ACHN (cell line): ENCODE measurements around the gene KPNA2.
"Not testable (repeated sequence)": the region's sequence is repeated elsewhere in the genome, so short reads cannot be mapped to it uniquely, and the experiment has no call there.

Experiments
- DNase-seq: peaks from one replicate; pipeline ENCODE4 v3.0.0-alpha.2; 2015
- in situ Hi-C: cut with HindIII; loops from 2 replicates; pipeline ENCODE4 v1.10.0; 2017; ENCODE audit warnings: low sequenced_read_pairs, low pct_ligation_motif_present, low pct_unique_long_range_greater_than_20kb

KPNA2 gene

DNA sequence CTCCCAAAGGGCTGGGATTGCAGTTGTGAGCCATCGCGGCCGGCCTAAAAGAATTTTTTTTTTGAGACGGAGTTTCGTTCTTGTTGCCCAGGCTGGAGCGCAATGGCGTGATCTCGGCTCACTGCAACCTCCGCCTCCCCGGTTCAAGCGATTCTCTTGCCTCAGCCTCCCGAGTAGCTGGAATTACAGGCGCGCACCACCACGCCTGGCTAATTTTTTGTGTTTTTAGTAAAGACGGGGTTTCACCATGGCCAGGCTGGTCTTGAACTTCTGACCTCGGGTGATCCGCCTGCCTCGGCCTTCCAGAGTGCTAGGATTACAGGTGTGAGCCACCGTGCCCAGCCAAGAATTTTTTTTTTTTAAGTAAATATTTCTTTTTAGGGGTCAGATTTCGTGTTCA is 17.0 kb upstream of the KPNA2 start:
- in situ Hi-C loops, DNase-seq: not testable (repeated sequence)

DNA sequence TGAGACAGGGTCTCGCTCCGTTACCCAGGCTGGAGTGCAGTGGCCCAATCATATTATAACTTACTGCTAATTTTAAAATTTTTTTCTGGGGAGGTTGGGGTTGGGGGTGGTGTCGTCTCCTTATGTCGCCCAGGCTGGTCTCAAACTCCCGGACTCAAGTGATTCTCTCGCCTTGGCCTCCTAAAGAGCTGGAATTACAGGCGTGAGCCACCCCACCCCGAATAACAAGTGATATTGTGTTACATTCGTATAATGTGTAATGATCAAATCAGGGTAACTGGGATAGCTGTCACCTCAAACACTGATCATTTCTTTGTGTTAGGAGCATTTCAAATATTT is 16.2 kb upstream of the KPNA2 start:
- DNase-seq = no peak
- in situ Hi-C loops = no loop called here

DNA sequence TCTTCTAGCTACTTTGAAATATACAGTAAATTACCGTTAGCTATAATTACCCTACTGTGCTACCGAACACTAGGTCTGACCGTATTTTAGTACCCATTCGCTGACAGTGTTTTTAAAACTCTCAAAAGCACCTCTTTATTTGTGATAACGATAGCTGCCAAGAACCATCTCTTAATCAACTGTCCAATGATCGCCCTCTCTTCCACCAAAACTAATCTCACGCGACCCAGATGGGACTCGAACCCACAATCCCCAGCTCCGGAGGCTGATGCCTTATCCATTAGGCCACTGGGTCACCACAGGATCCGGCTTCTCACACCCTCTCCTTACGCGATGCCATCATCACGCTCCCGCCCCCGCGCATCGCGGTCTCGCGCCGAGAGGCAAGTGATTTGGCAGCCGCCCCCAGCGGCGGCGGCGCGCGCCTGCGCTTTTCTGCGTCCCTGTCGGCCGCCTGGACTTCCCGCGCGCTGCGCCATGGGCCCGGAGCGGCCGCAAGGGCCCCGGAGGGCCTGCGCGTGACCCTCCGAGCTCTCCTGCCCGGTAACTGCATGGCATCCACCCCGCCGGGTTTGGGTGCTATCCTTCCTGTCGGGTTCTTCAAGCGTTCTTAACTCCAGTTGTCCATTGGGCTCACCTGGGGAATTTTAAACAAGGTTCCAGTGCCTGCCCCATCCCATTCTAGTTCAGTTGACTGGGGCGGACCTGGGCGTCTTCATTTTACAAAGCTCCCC is 15.7 kb upstream of the KPNA2 start:
- in situ Hi-C loops = no loop called here
- peak; percentile 96 for DNase-seq

DNA sequence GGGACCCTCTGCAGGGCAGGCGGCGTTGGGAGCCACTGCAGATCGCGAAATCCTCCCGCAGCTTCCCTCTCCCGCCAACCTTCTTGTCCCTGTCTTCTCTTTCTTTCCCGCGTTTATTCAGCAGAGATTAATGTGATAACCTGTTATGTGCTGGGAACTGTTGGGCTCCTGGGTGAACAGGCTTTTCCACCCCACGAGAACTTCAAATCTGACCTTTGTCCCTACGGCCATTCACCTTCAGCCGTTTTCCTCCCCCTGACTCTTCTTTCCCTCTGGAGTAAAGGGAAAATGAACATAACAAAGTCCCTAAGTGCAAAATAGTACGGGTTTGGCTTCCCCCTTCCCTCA is 15.2 kb upstream of the KPNA2 start:
- in situ Hi-C loops = no loop called here
- no peak for DNase-seq

DNA sequence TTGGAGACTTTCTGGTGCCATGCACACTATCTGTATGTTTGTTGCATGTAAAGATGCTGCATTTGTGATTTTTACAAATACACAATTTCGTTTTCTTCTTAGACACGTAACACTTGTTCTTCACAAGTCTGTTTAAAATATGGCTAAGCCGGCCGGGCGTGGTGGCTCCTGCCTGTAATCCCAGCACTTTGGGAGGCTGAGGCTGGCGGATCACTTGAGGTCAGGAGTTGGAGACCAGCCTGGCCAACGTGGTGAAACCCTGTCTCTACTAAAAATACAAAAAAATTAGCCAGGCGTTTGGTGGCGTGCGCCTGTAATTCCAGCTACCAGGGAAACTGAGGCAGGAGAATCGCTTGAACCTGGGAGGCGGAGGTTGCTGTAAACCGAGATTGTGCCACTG is 14.7 kb upstream of the KPNA2 start:
- in situ Hi-C loops = not testable (repeated sequence)

DNA sequence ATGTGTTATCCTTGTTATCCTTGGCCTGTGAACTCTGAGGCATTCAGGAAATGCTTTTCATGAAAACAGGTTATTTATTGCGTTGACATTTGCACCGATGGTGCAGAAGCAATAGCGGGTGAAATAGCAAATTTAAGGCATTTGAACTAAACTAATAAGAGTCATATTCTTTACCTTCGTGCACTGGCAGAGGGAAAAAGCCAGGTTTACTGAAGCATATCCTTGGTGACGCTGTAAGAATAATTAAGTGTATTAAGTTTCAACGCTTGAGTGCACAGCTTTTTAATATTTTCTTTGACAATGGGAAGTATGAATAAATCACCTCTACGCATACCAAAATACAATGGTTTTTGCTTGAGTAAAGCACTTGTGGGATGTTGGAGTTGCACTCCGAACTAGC is 13.6 kb upstream of the KPNA2 start:
- no peak for DNase-seq
- in situ Hi-C loops = no loop called here

More for the DNA sequence above, 14.7 kb upstream of the KPNA2 start:
- DNase-seq = not testable (repeated sequence)

DNA sequence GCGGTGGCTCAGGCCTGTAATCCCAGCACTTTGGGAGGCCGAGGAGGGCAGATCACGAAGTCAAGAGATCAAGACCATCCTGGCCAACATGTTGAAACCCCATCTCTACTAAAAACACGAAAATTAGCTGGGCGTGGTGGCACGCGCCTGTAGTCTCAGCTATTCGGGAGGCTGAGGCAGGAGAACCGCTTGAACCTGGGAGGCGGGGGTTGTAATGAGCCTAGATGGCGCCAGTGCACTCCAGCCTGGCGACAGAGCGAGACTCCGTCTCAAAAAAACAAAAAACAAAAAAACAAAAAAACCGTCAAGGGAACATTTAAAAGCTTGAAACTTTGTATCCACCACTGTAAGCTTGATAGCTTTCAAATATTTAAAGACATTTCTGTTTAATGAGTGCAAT is 13.0 kb upstream of the KPNA2 start:
- in situ Hi-C loops, DNase-seq: not testable (repeated sequence)

DNA sequence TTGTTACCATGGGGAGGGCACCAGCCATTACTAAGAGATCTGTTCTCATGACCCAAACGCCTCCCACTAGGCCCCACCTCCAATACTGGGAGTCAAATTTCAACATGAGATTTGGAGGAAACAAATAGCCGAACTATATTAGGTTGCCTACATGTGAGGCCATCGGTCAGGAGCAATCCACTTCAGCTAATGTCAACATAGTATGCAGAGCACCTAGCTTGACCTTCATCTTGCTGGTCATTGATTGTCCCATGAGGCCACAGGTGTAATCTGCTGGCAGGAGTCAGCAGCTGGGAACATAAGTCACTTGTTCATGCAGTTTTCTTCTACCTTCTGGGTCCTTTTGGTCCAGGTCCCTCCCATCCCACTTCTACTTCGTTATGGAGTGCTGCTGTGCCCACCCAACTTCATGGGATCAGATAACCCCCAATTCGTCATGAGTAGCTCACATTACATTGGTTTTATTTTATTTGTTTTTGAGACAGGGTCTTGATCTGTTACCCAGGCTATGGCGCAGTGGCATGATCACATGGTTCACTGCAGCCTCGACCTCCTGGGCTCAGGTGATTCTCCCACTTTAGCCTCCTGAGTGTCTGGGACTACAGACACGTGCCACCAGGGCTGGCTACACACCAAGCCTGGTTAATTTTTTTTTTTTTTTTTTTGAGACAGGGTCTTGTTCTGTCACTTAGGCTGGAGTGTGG is 5.9 kb upstream of the KPNA2 start:
- in situ Hi-C loops = no loop called here
- no peak for DNase-seq

DNA sequence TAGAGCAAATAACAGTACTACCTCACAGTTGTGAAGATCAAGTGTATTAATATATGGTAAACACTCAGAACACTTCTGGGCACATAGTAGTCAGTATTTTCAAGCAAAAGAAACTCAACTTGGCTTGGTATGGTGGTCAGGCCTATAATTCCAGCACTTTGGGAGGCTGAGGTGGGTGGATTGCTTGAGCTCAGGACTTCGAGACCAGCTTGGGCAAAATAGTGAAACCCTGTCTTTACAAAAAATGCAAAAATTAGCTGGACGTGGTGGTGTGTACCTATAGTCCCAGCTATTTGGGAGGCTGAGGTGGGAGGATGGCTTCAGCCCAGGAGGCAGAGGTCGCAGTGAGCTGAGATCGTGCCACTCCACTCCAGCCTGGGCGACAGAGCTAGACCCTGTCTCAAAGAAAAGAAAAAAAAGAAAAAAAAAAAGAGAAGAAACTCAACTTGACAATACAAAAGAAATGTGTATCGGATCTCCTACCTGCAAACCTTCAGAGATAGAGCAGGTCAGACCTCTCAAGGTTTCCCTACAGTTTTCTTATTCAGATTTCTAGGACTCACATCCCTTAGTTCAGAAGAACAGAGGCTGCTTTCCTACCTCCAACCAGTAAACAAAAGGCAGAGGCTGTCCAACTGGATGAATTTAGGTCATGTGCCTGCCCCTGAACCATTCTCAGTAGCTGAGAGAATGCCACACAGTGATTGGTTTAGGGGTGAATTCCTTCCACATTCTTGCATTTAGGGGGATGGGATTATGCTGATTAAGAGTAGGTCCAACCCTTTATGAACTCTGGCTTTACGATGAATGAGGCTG is 1.7 kb upstream of the KPNA2 start:
- peak; percentile 89 for DNase-seq
- in situ Hi-C loops = no loop called here

DNA sequence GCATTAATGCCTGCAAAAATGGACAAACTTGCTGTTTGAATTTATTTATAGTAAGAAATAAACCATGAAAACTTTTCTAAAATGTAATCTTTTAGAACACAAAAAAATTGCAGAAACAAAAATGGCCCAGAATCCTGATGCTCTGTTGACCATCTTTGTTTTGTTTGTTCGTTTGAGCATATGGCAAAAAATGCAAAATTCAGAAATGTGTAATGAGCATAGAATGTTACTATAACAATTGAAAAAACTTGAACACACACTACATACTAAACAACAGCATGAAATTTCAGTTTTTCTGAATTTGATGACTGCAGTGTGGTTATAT is 1.1 kb upstream of the KPNA2 start:
- in situ Hi-C loops = no loop called here
- no peak for DNase-seq

DNA sequence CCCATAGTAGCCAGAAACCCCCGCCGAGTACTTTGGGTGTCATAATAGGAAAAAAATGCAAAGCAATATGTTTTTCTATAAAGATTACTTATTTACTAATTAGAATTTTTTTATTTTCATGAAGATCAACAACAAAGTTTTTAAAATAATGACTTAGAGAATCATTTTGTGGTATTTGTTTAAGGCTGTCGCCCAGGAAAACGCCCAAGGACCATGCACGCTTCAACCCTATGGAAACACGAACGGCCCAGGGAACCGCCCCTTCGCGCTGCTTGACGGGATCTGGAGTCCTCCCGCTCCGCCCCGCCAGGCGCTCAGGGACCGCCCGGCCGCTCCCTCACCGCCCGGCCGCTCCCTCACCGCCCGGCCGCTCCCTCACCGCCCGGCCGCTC is 408 bp upstream of the KPNA2 start:
- no peak for DNase-seq
- in situ Hi-C loops = no loop called here

DNA sequence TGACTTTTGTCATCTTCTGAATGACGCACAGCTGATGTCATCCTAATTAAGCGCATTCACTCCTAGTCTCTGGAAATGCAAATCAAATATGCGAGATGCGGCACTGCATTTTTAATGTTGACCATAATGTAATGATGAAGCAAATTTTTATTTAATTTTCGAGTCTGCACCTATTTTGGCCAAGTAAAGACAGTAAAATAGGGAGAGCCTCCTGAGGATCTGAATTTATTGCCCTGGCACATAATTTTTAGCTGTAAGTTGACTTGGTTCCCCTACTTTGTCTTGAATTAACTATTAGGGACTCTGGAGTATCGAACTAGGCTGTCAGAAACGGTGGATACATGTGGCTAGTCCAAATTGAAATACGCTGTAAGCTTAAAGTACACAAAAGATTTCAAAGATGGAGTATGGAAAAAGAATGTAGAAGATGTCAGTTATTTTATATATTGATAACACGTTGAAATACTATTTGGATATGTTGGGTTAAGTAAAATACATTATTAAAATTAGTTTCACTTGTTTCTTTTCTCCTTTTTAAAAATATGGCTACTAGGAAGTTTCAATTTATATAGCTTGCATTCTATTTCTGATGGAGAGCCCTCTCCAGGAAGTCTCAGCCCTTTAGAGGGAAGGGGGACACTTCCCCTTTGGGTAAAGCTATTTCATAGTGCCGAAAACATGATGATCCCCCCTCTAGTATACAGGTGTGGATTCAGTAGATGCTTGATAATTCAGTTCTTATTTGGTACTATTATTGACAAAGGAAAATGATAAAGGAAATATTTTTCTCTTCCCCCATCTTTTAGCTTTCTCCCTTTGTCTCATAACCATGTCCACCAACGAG is 991 bp downstream of the KPNA2 start:
- in situ Hi-C loops = no loop called here
- DNase-seq = no peak

DNA sequence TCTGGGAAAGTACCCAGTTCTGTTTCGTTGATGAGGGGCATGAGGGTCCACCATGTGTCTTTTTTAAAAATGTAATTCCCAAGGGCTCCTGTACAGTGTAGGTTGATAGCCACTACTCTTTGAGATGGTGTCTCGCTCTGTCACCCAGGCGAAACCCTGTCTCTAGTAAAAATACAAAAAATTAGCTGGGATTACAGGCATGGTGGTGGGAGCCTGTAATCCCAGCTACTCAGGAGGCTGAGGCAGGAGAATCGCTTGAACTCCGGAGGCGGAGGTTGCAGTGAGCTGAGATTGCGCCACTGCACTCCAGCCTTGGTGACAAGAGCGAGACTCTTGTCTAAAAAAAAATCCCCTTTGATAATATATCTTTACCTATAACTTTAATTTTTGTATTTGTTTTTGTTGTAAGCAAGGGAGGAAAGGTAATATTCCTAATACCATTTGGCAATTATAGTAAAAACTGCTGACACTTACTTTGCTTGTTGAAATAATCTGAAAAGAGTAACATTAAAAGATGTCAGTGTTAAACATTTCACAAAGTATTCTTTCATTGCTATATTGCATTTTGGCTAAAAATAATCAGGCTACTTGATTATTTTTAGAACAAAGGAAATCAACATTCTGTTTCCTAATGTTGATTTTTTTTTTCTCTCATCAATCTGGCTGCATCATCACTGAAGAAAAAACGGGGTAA is 11.8 kb downstream of the KPNA2 start:
- in situ Hi-C loops = no loop called here
- DNase-seq = no peak

DNA sequence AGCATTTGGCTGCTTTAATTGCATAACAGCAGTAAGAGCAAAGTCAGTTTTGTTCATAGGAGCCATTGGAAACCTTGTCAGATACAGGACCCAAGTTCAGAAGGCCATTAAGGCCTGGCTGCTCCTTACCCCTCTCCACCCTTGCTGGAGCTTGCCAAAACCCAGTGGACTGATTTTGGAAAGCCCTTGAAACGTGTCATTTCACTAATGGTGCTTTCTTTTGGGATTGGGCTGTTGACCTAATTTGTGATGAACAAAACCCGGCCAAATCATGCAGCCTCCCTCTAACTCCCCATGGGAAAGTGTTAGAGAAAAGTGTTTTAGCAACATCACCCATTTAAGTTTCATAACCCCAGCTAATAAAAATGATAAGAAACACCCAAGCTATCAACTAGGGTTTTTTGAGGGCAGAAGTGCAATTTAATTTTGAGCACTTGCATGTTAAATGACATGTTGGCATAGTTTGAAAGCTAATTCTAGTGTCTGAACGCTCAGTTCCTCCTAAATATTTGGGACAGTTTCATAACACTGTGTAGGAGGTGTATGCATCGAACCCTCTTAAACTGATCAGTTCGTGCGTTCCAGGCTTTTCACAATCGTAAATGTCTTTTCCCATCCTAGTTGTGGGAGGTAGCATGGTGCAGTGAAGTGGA is 12.5 kb downstream of the KPNA2 start:
- DNase-seq = not testable (repeated sequence)

DNA sequence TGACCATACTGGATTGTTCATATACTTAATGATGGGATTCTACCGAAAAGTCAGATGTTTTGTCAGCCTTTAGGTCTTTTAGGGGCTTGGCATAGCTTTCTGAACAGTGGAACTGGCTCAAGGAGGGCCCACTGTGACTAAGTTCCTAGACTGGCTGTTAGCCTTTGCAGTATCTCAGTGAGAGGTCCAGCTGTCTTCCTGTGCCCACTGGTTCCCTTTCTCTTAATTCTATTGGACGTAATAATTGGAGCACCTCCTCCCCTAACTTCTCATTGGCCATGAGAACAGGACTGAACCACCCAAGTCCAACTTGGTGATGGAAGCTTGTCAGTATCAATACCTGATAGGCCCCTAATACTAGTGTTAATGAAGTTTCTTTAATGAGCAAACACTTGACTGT is 13.5 kb downstream of the KPNA2 start:
- in situ Hi-C loops = no loop called here
- peak; percentile 13 for DNase-seq

More for the DNA sequence above, 12.5 kb downstream of the KPNA2 start:
- in situ Hi-C loops = not testable (repeated sequence)

DNA sequence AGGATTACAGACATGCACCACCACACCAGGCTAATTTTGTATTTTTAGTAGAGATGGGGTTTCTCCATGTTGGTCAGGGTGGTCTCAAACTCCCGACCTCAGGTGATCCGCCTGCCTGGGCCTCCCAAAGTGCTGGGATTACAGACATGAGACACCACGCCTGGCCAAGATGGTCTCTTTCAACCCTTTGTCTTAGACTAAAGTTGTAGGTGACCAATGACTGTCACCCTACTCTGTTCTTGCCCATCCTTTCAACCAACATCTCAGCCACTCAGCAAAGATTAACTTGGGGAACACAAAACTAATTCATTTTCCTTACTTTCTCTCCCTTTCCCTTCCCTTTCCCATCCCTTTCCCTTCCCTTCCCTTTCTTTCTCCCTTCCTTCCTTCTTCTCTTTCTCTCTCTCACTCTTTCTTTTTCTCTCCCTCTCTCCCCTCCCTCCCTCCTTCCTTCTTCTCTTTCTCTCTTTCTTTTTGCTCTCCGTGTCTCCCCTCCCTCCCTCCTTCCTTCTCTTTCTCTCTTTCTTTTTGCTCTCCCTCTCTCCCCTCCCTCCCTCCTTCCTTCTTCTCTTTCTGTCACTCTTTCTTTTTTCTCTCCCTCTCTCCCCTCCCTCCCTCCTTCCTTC is 14.4 kb downstream of the KPNA2 start:
- in situ Hi-C loops, DNase-seq: not testable (repeated sequence)
